Measurements from ENCODE around the gene MMADHC. TPM values are rescaled to one million over a fixed set of nuclear protein-coding genes. Genes with fewer than 3 reads are reported as not detected.

Gene MMADHC
- total RNA-seq, 1 experiment from 2014 or later = 130 TPM

DNA sequence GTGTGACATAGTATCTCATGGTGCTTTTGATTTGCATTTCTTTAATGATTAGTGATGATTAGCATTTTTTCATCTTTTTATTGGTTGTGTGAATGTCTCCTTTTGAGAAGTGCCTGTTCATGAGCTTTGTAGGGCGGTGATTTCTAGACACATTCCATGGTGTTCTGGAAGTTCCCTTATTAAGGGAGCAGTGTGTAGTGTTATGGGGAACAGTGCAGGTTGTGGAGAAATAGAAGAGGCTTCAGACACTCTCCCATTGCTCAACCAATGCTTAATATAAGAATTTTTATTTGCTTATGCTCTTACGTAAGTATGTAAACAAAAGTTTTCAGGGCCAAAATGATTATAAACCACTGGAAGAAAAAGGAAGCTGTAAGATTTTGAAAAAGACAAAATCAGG is 34.7 kb downstream of the MMADHC start:
- intact Hi-C loops (cut with micrococcal nuclease) = no loop called here
- no peaks in the 10 kb centered on the region for H3K9me3 ChIP-seq (ENCODE audit: low read length)
- no TSS peak for BruUV-seq (replicated peaks)
- ChIA-PET CTCF (interaction anchor here (0.6 kb wide), 1 partner anchor 52 kb away, joined by 3 read pairs; no protein-coding TSS in a partner anchor), POLR2A (ENCODE audit: unreplicated experiment) (interaction anchor here (0.5 kb wide), 1 partner anchor 517 kb away, joined by 3 read pairs; no protein-coding TSS in a partner anchor)
- H3K4me3 ChIP-seq (ENCODE audit: low read length) = no peak overlapping the region
- H3K27me3 ChIP-seq (ENCODE audit: low read length) = no peaks in the 10 kb centered on the region
- ATAC-seq (no peak), DNase-seq (no peak)
- H3K9ac ChIP-seq (ENCODE audit: low read length) = no peak overlapping the region
- peaks cover 3% of the 10 kb centered on the region; the same call in 1 of the 2 replicates for H3K4me1 ChIP-seq (ENCODE audit: insufficient read depth, low read length)
- no peak overlapping the region for H3K4me2 ChIP-seq (ENCODE audit: low read length)
- no peak overlapping the region for H2AFZ ChIP-seq (ENCODE audit: low read length)
- H3F3A ChIP-seq (ENCODE audit: low read length, unreplicated experiment) = no peaks in the 10 kb centered on the region
- H3K36me3 ChIP-seq (ENCODE audit: low read depth, low read length) = no peaks in the 10 kb centered on the region
- no peaks in the 10 kb centered on the region for H3K79me2 ChIP-seq (ENCODE audit: low read length)
- H3K27ac ChIP-seq (ENCODE audit: low read length) = no peak overlapping the region
- H3K9me2 ChIP-seq (replicated peaks; ENCODE audit: low read length) = no peaks in the 10 kb centered on the region
- TF ChIP-seq EZH2phosphoT487 (IDR thresholded peaks at IDR 0.05; ENCODE audit: borderline replicate concordance, low read length) (no peak), EZH2 (IDR thresholded peaks at IDR 0.05; ENCODE audit: low read length, unreplicated experiment) (no peak)
- TF ChIP-seq, protein P1, sequence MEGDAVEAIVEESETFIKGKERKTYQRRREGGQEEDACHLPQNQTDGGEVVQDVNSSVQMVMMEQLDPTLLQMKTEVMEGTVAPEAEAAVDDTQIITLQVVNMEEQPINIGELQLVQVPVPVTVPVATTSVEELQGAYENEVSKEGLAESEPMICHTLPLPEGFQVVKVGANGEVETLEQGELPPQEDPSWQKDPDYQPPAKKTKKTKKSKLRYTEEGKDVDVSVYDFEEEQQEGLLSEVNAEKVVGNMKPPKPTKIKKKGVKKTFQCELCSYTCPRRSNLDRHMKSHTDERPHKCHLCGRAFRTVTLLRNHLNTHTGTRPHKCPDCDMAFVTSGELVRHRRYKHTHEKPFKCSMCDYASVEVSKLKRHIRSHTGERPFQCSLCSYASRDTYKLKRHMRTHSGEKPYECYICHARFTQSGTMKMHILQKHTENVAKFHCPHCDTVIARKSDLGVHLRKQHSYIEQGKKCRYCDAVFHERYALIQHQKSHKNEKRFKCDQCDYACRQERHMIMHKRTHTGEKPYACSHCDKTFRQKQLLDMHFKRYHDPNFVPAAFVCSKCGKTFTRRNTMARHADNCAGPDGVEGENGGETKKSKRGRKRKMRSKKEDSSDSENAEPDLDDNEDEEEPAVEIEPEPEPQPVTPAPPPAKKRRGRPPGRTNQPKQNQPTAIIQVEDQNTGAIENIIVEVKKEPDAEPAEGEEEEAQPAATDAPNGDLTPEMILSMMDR (conservative IDR thresholded peaks at IDR 0.05; ENCODE audit: low read depth, low read length) = no peak
- no peaks in the 10 kb centered on the region for H4K20me1 ChIP-seq (ENCODE audit: low read length)

DNA sequence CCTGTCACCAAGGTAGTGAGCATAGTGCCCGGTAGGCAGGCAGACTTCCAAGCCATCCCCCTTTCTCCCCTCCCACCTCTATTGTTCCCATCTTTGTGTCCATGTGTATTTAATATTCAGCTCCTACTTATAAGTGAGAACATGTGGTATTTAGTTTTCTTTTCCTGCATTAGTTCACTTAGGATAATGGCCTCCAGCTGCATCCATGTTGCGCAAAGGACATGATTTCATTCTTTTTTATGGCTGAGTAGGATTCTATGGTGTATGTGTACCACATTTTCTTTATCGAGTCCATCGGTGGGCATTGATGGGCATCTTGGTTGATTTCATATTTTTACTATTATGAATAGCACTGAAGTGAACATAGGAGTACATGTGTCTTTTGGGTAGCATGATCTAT is 35.3 kb downstream of the MMADHC start:
- Histone ChIP-seq H3K27me3 (ENCODE audit: low read length) (no peaks in the 10 kb centered on the region), H3K9ac (ENCODE audit: low read length) (no peak overlapping the region), H3K9me3 (ENCODE audit: low read length) (no peaks in the 10 kb centered on the region), H4K20me1 (ENCODE audit: low read length) (no peaks in the 10 kb centered on the region), H3K4me1 (ENCODE audit: insufficient read depth, low read length) (peaks cover 3% of the 10 kb centered on the region; the same call in 1 of the 2 replicates), H3K4me2 (ENCODE audit: low read length) (no peak overlapping the region), H3K79me2 (ENCODE audit: low read length) (no peaks in the 10 kb centered on the region), H3K9me2 (replicated peaks; ENCODE audit: low read length) (no peaks in the 10 kb centered on the region), H2AFZ (ENCODE audit: low read length) (no peak overlapping the region), H3K36me3 (ENCODE audit: low read depth, low read length) (no peaks in the 10 kb centered on the region), H3K4me3 (ENCODE audit: low read length) (no peak overlapping the region), H3K27ac (ENCODE audit: low read length) (no peak overlapping the region), H3F3A (ENCODE audit: low read length, unreplicated experiment) (no peaks in the 10 kb centered on the region)
- ChIA-PET POLR2A (ENCODE audit: unreplicated experiment) (no interaction called here), CTCF (no interaction called here)
- no peak for ATAC-seq
- no peak for DNase-seq
- intact Hi-C loops (cut with micrococcal nuclease) = no loop called here
- TF ChIP-seq, protein P1 (conservative IDR thresholded peaks at IDR 0.05; ENCODE audit: low read depth, low read length) = no peak
- TF ChIP-seq EZH2phosphoT487 (IDR thresholded peaks at IDR 0.05; ENCODE audit: borderline replicate concordance, low read length) = no peak
- TF ChIP-seq EZH2 (IDR thresholded peaks at IDR 0.05; ENCODE audit: low read length, unreplicated experiment) = no peak
- no TSS peak for BruUV-seq (replicated peaks)

GRCh38 chr2:149544692-149545091 is 42.9 kb downstream of the MMADHC start:
- no peaks in the 10 kb centered on the region for H3K36me3 ChIP-seq (ENCODE audit: low read depth, low read length)
- H3K79me2 ChIP-seq (ENCODE audit: low read length) = no peaks in the 10 kb centered on the region
- ChIA-PET POLR2A (ENCODE audit: unreplicated experiment) (no interaction called here), CTCF (no interaction called here)
- no peaks in the 10 kb centered on the region for H4K20me1 ChIP-seq (ENCODE audit: low read length)
- H3K4me2 ChIP-seq (ENCODE audit: low read length) = no peak overlapping the region
- no TSS peak for BruUV-seq (replicated peaks)
- peaks cover 4% of the 10 kb centered on the region; the same call in 1 of the 2 replicates for H3K4me1 ChIP-seq (ENCODE audit: insufficient read depth, low read length)
- ATAC-seq = no peak
- H3F3A ChIP-seq (ENCODE audit: low read length, unreplicated experiment) = no peaks in the 10 kb centered on the region
- no peak for DNase-seq
- TF ChIP-seq EZH2phosphoT487 (IDR thresholded peaks at IDR 0.05; ENCODE audit: borderline replicate concordance, low read length) (no peak), EZH2 (IDR thresholded peaks at IDR 0.05; ENCODE audit: low read length, unreplicated experiment) (no peak)
- TF ChIP-seq, protein P1 (conservative IDR thresholded peaks at IDR 0.05; ENCODE audit: low read depth, low read length) = no peak
- intact Hi-C loops (cut with micrococcal nuclease) = no loop called here
- no peak overlapping the region for H2AFZ ChIP-seq (ENCODE audit: low read length)
- H3K9me2 ChIP-seq (replicated peaks; ENCODE audit: low read length) = 0 out of 2 replicates have a peak, but pooled peaks cover 4% of the 10 kb centered on the region
- H3K27me3 ChIP-seq (ENCODE audit: low read length) = no peaks in the 10 kb centered on the region
- no peak overlapping the region for H3K4me3 ChIP-seq (ENCODE audit: low read length)
- H3K9me3 ChIP-seq (ENCODE audit: low read length) = no peaks in the 10 kb centered on the region
- no peak overlapping the region for H3K27ac ChIP-seq (ENCODE audit: low read length)
- no peak overlapping the region for H3K9ac ChIP-seq (ENCODE audit: low read length)
